Measurements from ENCODE around the gene DLG2.

GRCh38 chr11:85582111-85582510 lies 45.0 kb downstream of the DLG2 start:
- no peak for TF ChIP-seq CTCF (conservative IDR thresholded peaks at IDR 0.05; ENCODE audit: low read length)
- TF ChIP-seq EZH2phosphoT487 (IDR thresholded peaks at IDR 0.05; ENCODE audit: borderline replicate concordance, low read depth, low read length): no peak
